ENCODE data around the gene KLHL21. TPM values are rescaled to one million over a fixed set of nuclear protein-coding genes. Genes with fewer than 3 reads are reported as not detected.

Gene KLHL21
- total and polyA plus RNA-seq, 9 of the 15 experiments (the other 6 are each of a cell fraction or from before 2014, with no cell fraction given): 2.1 to 42.1 (median 17.5) TPM

DNA sequence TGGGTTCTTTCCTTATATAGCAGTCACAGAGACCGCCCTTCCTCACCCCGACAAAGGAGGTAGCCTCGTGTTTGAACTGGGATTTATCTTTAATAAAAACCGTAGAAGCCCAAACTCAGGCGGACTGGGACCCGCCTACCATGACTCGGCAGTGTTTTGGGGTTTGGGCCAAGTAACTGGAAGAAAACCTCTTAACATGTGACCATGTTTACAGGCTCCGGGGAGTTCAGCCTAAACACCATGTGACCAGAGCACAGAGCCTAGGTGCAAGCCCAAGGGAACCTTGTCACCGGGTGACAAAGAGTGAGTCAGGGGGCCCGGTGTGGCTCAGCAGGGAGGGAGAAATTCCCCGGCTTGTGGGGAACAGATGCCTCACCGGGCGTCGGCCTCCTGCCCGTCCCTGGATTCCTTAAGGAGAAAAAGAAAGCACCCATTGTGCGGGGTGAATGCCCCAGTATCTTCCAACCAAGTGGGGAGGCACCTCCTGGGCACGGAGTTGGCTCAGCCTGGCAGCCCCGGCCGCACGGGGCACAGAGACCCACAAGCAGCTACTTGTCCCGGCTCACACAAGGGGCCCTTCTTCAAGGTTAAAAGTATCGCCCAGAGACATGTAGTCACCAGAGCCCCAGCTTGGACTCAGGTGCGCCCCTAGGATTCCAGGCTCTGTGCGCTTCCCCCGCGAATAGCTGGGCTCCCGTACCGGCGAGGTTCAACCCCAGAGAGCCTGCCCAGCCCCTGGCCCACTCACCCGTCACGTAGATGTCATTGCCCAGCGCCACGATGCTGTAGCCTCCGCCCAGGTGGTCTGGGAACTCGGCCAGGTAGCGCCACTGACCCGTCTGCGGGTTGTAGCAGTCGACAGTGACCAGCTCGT, 1.4 kb downstream of the KLHL21 start (continued):
- TF ChIP-seq RFX1 (IDR thresholded peaks at IDR 0.05): no peak
- TF ChIP-seq ZBTB34 (CRISPR knock-in tag; IDR thresholded peaks at IDR 0.05): no peak
- TF ChIP-seq FOXO4 (CRISPR knock-in tag; IDR thresholded peaks at IDR 0.05): no peak
- TF ChIP-seq GTF2E2 (tag; IDR thresholded peaks at IDR 0.05): no peak
- no peak for TF ChIP-seq TAL1 (IDR thresholded peaks at IDR 0.05)
- TF ChIP-seq CC2D1A (IDR thresholded peaks at IDR 0.05): no peak
- peak; percentile 97 for TF ChIP-seq MAFF (IDR thresholded peaks at IDR 0.05; ENCODE audit: low read length)
- TF ChIP-seq HNRNPL (IDR thresholded peaks at IDR 0.05; ENCODE audit: low read depth, low read length): 0 out of 2 replicates have a peak, but pooled peaks have one; percentile 14
- TF ChIP-seq ZNF764 (CRISPR knock-in tag; IDR thresholded peaks at IDR 0.05; ENCODE audit: low read depth): no peak
- TF ChIP-seq ZNF76 (CRISPR knock-in tag; IDR thresholded peaks at IDR 0.05; ENCODE audit: borderline replicate concordance): no peak
- no peak for TF ChIP-seq KLF10 (CRISPR knock-in tag; IDR thresholded peaks at IDR 0.05)
- no peak for TF ChIP-seq TCFL5 (CRISPR knock-in tag; conservative IDR thresholded peaks at IDR 0.05)
- peak; percentile 46; the same call in 1 of the 2 replicates for TF ChIP-seq RB1 (IDR thresholded peaks at IDR 0.05; ENCODE audit: low read depth)
- TF ChIP-seq, protein P1, sequence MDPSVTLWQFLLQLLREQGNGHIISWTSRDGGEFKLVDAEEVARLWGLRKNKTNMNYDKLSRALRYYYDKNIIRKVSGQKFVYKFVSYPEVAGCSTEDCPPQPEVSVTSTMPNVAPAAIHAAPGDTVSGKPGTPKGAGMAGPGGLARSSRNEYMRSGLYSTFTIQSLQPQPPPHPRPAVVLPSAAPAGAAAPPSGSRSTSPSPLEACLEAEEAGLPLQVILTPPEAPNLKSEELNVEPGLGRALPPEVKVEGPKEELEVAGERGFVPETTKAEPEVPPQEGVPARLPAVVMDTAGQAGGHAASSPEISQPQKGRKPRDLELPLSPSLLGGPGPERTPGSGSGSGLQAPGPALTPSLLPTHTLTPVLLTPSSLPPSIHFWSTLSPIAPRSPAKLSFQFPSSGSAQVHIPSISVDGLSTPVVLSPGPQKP (CRISPR knock-in tag; IDR thresholded peaks at IDR 0.05): no peak
- TF ChIP-seq, protein P2, sequence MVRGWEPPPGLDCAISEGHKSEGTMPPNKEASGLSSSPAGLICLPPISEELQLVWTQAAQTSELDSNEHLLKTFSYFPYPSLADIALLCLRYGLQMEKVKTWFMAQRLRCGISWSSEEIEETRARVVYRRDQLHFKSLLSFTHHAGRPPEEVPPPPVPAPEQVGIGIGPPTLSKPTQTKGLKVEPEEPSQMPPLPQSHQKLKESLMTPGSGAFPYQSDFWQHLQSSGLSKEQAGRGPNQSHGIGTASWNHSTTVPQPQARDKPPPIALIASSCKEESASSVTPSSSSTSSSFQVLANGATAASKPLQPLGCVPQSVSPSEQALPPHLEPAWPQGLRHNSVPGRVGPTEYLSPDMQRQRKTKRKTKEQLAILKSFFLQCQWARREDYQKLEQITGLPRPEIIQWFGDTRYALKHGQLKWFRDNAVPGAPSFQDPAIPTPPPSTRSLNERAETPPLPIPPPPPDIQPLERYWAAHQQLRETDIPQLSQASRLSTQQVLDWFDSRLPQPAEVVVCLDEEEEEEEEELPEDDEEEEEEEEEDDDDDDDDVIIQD (CRISPR knock-in tag; IDR thresholded peaks at IDR 0.05): no peak
- no peak for TF ChIP-seq ZFP91 (CRISPR knock-in tag; IDR thresholded peaks at IDR 0.05)
- TF ChIP-seq, protein P3, sequence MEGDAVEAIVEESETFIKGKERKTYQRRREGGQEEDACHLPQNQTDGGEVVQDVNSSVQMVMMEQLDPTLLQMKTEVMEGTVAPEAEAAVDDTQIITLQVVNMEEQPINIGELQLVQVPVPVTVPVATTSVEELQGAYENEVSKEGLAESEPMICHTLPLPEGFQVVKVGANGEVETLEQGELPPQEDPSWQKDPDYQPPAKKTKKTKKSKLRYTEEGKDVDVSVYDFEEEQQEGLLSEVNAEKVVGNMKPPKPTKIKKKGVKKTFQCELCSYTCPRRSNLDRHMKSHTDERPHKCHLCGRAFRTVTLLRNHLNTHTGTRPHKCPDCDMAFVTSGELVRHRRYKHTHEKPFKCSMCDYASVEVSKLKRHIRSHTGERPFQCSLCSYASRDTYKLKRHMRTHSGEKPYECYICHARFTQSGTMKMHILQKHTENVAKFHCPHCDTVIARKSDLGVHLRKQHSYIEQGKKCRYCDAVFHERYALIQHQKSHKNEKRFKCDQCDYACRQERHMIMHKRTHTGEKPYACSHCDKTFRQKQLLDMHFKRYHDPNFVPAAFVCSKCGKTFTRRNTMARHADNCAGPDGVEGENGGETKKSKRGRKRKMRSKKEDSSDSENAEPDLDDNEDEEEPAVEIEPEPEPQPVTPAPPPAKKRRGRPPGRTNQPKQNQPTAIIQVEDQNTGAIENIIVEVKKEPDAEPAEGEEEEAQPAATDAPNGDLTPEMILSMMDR (IDR thresholded peaks at IDR 0.05 in 2 of 3, conservative IDR thresholded peaks at IDR 0.05 in 1 of 3; ENCODE audit: insufficient read depth in 2 of 3, low read depth in 1 of 3, low read length in 3 of 3): 0 out of 6 replicates have a peak, but pooled peaks of 1 of the 3 experiments have one; percentile 21
- TF ChIP-seq NRF1 (conservative IDR thresholded peaks at IDR 0.05 in 1 of 2, IDR thresholded peaks at IDR 0.05 in 1 of 2): peak; percentile 68 to 76
